ENCODE data around the gene GBGT1.

DNA sequence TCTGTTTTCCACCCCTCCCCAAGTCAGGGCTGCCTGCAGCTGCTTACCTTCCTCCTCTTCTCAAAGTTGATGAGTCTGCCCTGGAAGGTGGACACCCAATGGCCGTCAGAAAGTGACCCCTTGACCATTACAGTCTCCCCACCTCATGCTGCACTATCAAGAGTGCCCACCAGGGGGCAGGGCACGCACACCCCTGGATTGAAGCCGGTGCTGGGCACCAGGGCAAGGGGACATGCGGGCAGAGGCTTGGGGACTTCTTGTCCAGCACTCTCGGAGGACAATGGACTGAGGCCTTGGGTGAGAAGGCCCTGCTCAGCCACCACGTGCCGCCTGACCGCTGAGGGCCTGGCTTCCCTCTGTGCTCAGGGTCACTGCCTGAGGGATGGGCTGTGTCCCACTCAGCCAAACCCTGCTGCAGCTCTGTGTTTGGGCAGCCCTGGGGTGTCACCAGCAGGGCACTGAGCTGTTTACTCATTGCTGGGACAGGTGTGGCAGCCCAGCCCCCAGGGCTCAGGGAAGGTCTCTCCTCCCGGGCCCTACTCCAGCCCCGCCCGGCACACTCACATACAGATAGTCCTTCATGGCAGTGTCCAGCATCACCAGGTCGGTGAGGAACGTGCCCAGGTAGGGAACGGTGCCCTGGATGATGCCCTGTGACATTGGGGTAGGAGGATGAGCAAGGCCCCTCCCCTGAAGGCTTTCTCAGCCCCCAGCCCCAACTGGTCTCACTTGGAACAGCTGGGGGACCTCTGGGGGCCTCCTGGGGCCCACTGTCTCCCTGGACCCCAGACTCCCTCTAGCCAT, 60.3 kb downstream of the GBGT1 start:
- TF ChIP-seq POLR2AphosphoS5 (IDR thresholded peaks at IDR 0.05; ENCODE audit: borderline replicate concordance, low read depth, low read length) (no peak), EZH2 (IDR thresholded peaks at IDR 0.05) (no peak)
